HG03064 (cell line): ENCODE results near the gene SRL.
"Not testable (repeated sequence)": the region's sequence is repeated elsewhere in the genome, so short reads cannot be mapped to it uniquely, and the experiment has no call there.

Source experiments
- ATAC-seq: cut with Tn5 transposase; IDR thresholded peaks from one replicate; pipeline ENCODE4 v1.9.1; 2021; ENCODE audit warnings: low read depth; ENCODE audit not compliant: unreplicated experiment

The SRL gene

DNA sequence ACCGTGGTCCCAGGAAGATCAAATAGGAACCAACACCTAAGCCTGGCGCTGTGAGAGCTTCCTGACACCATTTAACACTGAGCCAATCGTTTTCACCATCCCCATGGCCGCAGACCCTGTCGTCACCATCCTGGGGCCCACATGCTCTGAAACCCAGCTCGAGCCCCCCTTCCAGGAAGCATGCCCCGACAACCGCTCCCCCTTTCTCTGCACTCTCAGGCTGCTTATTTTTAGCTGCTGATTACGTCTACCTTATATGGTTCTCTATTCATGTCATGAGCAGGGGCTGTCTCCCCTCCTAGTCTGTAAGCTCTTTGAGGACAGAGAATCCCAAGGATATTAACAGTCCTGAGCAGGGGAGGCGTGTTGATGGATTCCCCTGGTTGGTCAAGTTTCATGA, 10.5 kb downstream of the SRL start:
- no peak for ATAC-seq

DNA sequence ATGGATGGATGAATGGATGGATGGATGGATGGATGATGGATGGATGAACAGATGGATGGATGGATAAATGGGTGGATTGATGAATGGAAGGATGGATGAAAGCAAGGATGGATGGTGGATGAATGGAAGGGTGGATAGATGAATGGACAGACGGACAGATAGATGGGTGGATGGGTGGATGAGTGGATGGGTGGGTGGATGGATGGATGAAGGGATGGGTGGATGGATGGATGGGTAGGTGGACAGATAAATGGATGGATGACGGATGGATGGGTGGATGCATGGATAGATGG, 14.9 kb downstream of the SRL start:
- ATAC-seq = no peak

DNA sequence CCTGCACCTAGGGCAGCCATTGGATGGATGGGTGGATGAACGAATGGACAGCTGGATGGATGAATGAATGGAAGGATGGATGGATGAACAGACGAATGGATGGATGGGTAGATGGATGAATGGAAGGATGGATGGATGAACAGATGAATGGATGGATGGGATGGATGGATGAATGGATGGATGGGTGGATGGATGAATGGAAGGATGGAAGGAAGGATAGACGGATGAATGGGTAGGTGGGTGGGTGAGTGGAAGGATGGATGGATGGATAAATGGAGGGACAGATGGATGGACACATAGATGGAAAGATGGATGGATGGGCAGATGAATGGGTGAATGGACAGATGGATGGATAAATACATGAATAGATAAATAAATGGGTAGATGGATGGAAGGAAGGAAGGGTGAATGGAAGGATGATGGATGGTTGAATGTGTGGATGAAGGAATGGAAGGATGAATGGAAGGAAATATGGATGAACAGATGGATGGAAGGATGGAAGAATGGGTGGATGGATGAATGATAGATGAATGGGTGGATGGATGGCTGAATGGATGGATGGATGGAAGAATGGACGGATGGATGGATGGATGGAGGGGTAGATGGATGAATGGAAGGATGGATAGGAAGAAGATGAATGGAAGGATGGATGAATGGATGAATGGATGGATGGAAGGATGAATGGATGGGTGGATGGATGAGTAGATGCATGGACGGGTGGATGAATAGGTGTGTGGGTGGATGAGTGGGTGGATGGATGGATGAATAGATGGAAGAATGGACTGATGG, 15.4 kb downstream of the SRL start:
- no peak for ATAC-seq

DNA sequence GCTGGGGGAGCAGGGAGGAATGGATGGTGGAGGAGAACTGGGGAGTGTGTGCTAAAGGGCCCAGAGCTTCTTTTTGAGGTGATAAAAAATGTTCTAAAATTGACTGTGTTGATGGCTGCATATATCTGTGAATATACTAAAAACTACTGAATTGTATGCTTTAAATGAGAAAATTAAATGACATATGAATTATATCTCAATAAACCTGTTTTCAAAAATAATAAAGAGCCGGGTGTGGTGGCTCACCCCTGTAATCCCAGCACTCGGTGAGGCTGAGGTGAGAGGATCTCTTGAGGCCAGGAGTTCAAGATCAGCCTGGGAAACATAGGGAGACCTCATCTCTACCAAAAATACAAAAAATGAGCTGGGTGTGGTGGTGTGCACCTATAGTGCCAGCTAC, 16.8 kb downstream of the SRL start:
- no peak for ATAC-seq

DNA sequence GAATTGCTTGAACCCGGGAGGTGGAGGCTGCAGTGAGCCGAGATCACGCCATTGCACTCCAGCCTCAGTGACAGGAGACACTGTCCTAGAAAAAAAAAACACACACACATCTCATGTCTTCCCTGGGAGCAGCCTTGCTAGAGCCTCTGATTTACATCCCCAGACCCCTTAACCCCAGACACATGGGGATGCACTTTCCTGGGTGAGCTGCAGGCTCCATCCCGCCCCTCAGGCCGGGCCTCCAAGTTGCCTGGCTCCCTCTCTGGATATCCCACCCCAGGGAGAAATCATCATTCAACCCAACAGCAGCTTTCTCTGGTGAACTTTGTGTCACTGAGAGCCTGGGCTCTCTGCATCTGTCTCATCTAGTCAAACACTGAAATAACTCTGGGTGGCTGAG, 21.5 kb downstream of the SRL start:
- no peak for ATAC-seq

DNA sequence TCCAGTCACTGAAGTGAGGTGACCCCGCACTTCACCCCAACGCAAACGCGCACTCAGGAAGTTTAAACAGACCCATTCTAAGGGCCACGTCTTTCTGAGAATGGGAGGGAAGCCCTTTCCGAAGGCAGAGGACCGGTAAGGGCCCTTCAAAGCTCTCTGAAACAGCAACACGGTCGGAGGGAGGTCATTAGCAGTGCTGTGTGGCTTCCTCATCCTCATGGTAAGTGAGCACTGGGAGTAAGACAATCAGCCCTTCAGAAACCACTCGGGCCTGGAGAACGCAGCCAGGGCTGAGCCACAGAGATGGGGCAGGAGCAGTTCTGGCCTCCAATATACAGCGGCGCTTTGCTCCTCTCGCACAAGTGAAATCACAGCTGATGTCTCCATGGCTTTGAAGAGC, 23.7 kb downstream of the SRL start:
- no peak for ATAC-seq

DNA sequence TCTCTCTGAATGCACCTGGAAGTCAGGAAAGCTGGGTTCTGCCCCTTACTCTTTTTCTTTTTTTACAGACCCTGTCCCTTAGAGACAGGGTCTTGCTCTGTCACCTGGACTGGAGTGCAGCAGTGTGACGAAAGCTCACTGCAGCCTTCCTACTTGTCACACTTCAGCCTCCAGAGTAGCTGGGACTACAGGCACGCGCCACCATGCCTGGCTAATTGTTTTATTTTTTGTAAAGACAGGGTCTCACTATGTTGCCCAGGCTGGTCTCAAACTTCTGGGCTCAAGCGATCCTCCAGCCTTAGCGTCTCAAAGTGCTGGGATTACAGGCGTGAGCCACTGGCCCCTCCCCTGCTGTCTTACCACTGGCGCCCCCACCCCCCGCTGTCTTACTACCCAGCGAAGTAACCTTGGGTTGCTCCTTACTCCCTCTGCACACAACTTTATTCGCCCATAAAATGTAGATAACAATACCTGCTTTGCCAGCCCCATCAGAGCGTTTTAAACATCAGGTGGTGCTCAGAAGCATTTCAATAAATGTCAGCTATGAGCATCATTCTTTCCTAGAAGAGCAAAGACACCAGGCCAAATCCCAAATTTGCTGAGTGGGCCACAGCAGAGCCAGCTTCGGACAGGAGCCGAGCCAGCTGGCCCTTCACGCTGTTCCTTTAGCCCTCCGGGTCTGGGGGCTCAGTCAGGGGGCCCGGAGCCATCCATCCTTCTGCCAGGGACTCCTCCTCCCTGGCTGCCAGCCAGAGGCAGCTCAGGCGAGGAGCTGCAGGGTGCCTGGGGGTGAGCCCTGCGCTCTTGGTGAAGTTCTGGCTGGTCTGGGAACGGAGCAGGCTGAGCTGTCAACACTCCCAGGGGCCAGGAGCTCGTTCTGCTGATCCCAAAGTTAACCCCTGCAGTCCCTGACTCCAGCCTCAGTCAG, 24.4 kb downstream of the SRL start:
- ATAC-seq = no peak

DNA sequence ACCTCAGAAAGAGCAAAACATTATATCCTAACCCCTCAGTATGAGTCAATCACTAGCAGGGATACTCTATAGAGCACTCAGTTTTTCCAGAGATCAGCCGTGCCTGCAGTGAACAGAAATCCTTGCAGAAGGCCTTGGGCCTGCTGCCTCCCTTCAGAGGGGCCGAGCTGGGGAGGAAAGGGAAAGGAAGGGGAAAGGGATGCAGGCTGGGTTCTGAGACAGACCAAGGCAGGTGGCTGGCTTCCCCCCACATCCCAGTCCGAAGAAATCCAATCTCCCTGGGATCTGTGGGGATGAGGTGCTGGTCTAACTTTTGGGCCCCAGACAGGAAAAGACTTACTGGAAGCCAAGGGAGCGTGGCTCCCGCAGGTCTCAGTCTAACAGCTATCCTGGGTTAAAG, 25.3 kb downstream of the SRL start:
- ATAC-seq = no peak

DNA sequence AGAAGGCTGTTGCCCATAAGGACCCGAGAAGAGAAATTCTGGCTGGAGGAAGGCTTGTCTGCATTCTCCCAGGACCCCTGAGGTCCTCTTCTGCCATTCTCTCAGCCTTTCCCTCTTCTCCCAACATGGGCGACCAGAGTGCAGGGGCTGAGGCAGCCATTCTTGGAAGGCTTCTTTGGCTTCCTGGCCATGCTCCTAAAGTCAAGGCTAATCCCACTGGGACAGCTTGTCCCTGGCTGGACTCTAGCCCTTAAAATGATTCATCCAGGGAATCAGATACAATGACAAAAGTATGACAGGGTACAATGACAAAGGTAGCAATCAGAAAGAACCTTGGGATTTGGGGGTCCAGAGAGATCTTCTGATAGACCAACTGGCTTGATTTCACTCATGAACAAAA, 26.8 kb downstream of the SRL start:
- no peak for ATAC-seq

DNA sequence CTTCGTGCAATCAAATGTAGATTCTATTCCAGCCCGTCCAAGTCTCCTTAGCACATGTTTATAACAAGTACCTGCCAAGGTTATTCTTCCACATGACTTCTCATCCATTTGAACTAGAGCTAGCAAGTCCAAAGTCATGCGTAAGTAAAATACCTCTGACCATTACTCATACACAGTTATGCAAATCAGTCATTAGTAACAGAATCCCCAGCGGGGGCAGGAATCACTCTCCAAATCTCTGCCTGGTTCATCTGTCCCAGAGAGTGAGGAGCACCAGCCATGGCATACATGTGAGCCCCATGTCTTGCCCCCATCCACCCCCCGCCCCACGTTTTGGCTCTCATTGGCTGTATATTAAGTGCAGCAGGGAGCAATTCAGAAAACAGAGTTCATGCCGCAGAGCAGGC, 27.7 kb downstream of the SRL start:
- no peak for ATAC-seq

DNA sequence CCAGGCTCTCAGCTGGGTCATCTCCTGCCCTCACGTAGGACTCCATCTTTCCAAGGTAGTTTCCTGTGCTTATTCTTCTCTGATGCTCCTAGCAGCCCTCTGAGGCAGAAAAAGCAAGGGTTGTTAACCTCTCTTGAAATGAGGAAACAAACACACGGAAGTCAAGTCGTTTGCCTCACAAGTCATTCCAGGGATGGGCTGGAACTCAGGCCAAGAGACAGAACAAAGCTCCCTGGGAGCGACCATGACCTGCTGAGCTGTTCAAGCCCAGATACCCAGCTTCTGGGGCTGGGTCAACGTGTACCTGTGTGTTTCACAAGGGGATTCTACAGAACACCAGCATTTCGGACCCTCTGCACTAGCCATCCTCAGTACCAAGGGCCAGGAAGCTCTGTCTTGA, 28.1 kb downstream of the SRL start:
- no peak for ATAC-seq

DNA sequence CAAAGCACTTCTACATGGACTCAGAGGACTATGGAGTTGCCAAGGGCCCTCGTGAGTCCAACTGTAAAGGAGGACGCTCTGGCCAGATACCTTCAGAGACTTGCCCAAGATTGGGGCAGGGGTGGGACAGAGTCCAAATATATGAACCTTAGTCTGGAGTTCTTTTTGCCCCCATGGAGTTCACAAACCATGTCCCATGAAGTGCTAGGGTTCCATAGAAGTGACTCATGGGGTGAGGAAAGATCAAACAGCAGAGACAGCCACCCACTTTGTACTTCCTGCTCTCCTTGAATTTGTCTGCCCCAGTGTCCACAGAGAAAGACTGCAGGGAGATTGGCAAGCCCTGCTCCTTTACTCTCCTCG, 29.0 kb downstream of the SRL start:
- no peak for ATAC-seq

DNA sequence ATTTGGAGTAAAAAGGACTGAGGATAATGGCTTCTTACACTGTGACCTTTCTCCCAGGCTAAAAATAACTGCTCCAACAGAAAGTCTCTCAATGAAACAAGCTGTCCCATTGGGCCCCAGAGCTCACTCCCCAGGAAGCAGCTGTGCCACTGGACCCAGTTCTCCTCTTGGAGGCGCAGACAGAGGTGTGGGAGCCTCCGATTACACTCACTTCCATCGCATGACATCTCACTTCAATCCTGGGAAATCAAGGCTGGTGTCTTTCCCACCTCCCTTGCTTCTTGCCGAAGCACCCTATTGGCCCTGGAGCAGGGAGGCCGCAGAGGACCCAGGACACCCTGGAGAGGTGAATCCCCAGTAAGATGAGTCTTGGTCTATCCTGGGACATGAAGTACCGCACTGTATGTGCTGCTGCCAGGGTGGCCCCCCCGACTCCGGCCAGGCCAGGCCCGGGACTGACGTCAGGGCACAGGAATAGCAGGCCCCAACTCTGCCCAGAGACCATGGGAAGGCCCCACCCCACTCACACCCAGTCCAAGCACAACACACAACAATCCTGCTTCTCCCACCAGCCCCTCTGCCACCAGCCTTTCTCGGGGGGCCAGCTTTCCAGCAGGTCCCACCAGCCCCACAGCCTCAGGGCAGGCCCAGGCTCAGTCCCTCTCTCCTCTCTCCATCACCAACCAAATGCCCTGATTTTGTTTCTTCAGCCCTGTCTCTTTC, 29.5 kb downstream of the SRL start:
- no peak for ATAC-seq

DNA sequence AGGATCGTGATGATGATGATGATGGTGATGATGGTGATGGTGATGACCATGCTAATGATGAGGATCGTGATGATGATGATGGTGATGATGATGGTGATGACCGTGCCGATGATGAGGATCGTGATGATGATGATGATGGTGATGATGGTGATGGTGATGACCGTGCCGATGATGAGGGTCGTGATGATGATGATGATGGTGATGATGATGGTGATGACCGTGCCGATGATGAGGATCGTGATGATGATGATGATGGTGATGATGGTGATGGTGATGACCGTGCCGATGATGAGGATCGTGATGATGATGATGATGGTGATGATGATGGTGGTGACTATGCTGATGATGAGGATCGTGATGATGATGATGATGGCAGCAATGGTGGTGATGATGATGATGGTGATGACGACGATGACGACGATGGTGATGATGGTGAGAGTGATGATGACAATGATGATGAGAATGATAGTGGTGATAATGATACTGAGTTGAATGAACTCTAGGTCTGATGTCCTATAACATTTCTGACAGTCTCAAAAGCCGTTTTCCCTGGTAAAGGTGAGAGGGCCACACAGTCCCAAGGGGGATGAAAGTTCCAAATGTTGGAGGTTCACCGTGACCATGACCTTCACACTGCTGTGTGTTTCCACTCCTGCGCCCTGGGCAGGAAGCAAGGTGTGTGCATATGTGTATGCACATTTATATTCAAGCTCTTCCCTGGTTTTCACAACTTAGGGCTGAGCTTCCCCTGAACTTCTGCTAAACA, 30.3 kb downstream of the SRL start:
- not testable (repeated sequence) for ATAC-seq

DNA sequence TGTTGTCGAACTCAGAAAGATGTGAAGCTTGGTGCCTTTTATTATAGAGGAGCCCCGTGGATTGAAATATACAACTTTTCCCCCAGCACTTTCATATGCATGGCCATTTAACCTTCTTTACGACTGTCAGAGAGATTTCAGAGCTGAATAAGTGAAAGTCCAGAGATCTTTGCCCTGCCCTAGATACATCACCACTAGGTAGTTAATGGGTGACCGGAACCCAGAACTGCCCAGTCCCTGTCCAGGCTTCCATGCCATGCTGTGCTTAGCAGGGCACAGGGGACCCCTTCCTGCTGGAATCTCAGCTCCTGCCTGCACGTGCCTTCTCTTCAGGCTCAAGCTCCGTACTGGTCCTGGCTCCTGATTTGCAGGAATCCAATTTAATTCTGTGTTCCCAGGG, 32.2 kb downstream of the SRL start:
- ATAC-seq = no peak

DNA sequence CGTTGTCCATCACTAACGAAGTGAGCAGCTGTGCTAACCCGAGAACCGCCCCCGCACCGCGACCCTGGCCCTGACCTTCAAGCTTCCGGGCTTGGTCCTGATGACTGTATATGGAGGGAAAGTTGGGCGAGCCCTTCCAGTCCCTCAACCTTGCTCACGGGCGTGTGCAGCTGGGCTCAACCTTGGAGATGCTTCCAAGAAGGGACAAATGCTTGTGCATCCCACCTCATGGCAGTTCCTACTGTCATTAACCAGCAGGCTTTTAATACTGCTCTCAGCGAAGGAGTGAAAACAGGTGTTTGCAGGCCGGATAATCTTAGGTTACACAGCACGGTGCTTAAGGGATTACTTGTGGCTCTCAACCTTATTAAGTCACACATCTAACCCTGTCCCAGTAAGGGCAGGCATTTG, 33.5 kb downstream of the SRL start:
- ATAC-seq = no peak

DNA sequence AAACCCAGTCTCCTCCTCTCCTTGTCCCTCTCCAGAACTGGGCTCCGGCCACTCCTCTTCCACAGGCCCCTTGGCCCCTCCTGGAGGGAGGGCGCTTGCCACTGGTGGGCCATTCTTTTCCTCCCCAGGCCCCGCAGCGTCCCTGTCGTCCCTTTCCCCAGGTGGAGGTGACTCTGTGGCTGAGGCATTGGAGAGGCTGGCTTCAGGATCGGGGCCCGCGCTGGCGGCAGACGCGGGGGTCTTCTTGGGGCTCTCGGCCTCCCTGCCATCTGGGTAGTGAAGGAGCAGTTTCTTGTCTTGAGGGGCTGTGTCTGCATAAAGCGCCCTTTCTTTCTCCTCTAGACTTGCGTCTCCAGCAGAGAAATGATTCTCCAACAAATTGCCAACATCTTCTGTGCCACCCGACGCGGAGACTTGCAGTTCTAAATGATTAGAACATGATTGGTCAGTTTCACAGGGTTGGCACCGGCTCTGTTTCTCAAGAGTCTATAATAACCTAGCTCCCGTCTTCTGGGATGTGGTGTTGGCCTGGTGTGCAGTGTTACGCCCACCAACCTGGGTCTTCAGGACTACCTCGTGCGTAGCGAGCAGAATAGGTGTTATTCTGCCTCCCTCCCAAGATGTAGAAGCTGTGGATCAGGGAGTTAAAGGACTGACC, 34.1 kb downstream of the SRL start:
- no peak for ATAC-seq

DNA sequence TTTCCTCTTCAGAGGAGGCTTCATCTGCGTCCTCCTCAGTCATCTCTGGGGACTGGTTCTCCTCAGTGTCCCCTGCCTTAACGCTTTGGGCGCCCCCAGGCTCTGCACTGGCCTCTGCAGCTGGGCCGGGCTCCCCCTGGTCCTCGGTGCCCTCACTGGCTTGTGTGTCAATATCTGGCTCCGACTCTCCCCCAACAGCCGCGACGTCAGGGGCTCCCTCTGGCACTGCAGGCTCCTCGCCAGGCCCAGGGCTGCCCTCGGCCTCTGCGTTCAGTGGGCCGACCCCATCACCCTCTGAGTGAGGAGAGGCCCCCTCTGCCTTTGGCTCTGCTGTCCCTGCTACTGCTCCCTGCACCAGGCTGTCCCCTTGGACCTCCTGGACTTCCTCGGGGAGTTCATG, 34.7 kb downstream of the SRL start:
- ATAC-seq = no peak

DNA sequence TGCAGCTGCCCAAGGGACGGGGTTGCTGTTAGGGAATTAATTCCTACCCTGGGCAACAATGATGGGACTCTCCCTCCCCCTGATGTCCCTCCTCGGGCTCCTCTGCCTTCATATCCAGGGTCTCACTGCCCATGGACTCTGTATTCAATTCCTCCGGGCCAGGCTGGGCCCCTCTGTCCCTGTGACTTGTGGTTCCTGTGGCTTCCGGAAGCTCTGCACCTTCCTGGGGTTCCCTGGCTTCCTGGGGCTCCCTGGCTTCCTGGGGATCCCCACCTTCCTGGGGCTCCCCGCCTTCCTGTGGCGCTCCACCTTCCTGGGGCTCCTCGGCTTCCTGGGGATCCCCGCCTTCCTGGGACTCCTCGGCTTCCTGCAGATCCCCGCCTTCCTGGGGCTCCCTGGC, 35.2 kb downstream of the SRL start:
- no peak for ATAC-seq

DNA sequence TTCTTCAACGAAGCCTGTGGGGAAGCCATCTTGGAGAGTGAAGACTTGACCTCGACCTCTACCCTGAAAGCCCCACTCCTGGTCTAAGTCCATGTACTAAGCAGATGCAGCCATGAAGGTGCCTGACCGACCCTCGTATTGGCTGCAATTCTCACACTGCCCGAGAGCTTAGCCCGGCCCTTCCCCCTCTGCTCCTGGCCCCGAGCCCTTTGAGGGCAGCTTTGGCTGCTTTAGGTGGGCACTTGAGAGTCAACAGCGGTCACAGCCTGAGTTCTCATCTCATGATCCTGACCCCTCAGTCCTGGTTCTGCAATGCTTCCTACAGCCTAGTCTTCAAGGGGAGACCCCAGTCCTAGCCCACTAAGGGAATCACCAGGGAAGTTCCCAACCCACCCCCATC, 35.9 kb downstream of the SRL start:
- no peak for ATAC-seq
